Left kidney (tissue), 8 donors: ENCODE data around the gene UBE2N. TPM values are rescaled to one million over a fixed set of nuclear protein-coding genes. Genes with fewer than 3 reads are reported as not detected.

Experiments used
- DNase-seq: peaks from one replicate; pipeline ENCODE4 v3.0.0-alpha.2; 2013
- long read RNA-seq, 8 donors: transcript quantifications; one replicate each; lab custom pipeline, GENCODE V29; 2026
- polyA plus RNA-seq: library from polyadenylated mRNA; unstranded; fragments of 120-200 nt; gene quantifications from one replicate; pipeline ENCODE4 v1.2.1, GENCODE V29; 2013; ENCODE audit not compliant: insufficient read length

The UBE2N gene
- polyA plus RNA-seq: 173 TPM
- long read RNA-seq, donor 1, full-length matches to known transcripts: 80 of 97 reads
- long read RNA-seq, donor 1, partial matches to known transcripts: 17 of 97 reads
- long read RNA-seq, donor 1, other reads (novel, unspliced or antisense): 0 of 97 reads
- long read RNA-seq, donor 2, full-length matches to known transcripts: 48 of 74 reads
- long read RNA-seq, donor 2, partial matches to known transcripts: 26 of 74 reads
- long read RNA-seq, donor 2, other reads (novel, unspliced or antisense): 0 of 74 reads
- long read RNA-seq, donor 3, full-length matches to known transcripts: 48 of 54 reads
- long read RNA-seq, donor 3, partial matches to known transcripts: 6 of 54 reads
- long read RNA-seq, donor 3, other reads (novel, unspliced or antisense): 0 of 54 reads
- long read RNA-seq, donor 4, full-length matches to known transcripts: 8 of 8 reads
- long read RNA-seq, donor 4, partial matches to known transcripts: 0 of 8 reads
- long read RNA-seq, donor 4, other reads (novel, unspliced or antisense): 0 of 8 reads
- long read RNA-seq, donor 5, full-length matches to known transcripts: 103 of 127 reads
- long read RNA-seq, donor 5, partial matches to known transcripts: 24 of 127 reads
- long read RNA-seq, donor 5, other reads (novel, unspliced or antisense): 0 of 127 reads
- long read RNA-seq, donor 6, full-length matches to known transcripts: 66 of 66 reads
- long read RNA-seq, donor 6, partial matches to known transcripts: 0 of 66 reads
- long read RNA-seq, donor 6, other reads (novel, unspliced or antisense): 0 of 66 reads
- long read RNA-seq, donor 7, full-length matches to known transcripts: 84 of 108 reads
- long read RNA-seq, donor 7, partial matches to known transcripts: 24 of 108 reads
- long read RNA-seq, donor 7, other reads (novel, unspliced or antisense): 0 of 108 reads
- long read RNA-seq, donor 8, full-length matches to known transcripts: 34 of 40 reads
- long read RNA-seq, donor 8, partial matches to known transcripts: 6 of 40 reads
- long read RNA-seq, donor 8, other reads (novel, unspliced or antisense): 0 of 40 reads

GRCh38 chr12:93441617-93442410, at the start of gene UBE2N:
Gene UBE2N, minus strand, starts transcription at chr12:93441947. Its CDS starts 63 bp downstream, at chr12:93441884.
- peak; percentile 96 for DNase-seq

- DNase-seq: no peak
Observed at GRCh38 chr12:93484315-93484981, 42.7 kb upstream of the UBE2N start.

- no peak for DNase-seq
Observed at GRCh38 chr12:93483151-93483807, 41.5 kb upstream of the UBE2N start.

GRCh38 chr12:93482721-93483120, 41.0 kb upstream of the UBE2N start:
- no peak for DNase-seq

GRCh38 chr12:93476555-93476954, 34.8 kb upstream of the UBE2N start:
- DNase-seq: no peak

- DNase-seq: no peak
Observed at GRCh38 chr12:93469386-93469785, 27.6 kb upstream of the UBE2N start.

GRCh38 chr12:93468008-93468371, 26.2 kb upstream of the UBE2N start:
- no peak for DNase-seq

- peak; percentile 93 for DNase-seq
Observed at GRCh38 chr12:93467351-93468007, 25.7 kb upstream of the UBE2N start, which contains the start of gene MRPL42. Gene MRPL42, plus strand, starts transcription at chr12:93467514. Its CDS starts 1,772 bp downstream, at chr12:93469286.

GRCh38 chr12:93466625-93467350, 25.0 kb upstream of the UBE2N start:
- DNase-seq: no peak

GRCh38 chr12:93465841-93466240, 24.1 kb upstream of the UBE2N start:
- no peak for DNase-seq

GRCh38 chr12:93461503-93461902, 19.8 kb upstream of the UBE2N start:
- no peak for DNase-seq

- no peak for DNase-seq
Observed at GRCh38 chr12:93460902-93461301, 19.2 kb upstream of the UBE2N start.

GRCh38 chr12:93460003-93460402, 18.3 kb upstream of the UBE2N start:
- no peak for DNase-seq

GRCh38 chr12:93459097-93459496, 17.4 kb upstream of the UBE2N start:
- no peak for DNase-seq

GRCh38 chr12:93456077-93456476, 14.3 kb upstream of the UBE2N start:
- no peak for DNase-seq

- DNase-seq: no peak
Observed at GRCh38 chr12:93453633-93454032, 11.9 kb upstream of the UBE2N start.

- no peak for DNase-seq
Observed at GRCh38 chr12:93451423-93452158, 9.8 kb upstream of the UBE2N start.

- DNase-seq: no peak
Observed at GRCh38 chr12:93449277-93449676, 7.5 kb upstream of the UBE2N start.

- no peak for DNase-seq
Observed at GRCh38 chr12:93448796-93449195, 7.0 kb upstream of the UBE2N start.
